ENCODE data around the gene MAS1. TPM values are rescaled to one million over a fixed set of nuclear protein-coding genes. Genes with fewer than 3 reads are reported as not detected.

The MAS1 gene
- total and polyA plus RNA-seq, 10 of the 15 experiments (the other 5 are each of a cell fraction or from before 2014, with no cell fraction given): under 0.01 to 0.08 TPM; not detected in 8

DNA sequence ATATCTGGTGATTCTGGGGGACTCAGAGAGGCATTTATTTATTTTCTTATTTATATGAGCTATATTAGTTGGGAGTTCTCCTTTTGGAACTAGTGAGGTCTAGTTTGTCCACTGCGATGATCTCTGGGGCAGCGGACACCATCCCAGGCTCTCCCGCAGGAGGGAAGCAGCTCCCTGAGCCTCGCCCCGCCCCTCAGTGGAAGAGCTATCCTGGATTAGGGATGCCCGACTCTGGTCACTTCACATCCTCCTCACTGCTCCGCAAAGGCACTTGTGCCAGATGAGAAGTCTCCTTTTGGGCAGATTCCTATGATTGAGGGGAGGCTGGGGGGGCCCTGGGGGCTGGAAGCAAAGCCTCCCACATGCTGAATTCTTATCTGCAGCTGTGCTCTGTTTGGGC lies 3.6 kb upstream of the MAS1 start:
- Histone ChIP-seq H3K36me3 (ENCODE audit: control insufficient read depth in 2 of 2, insufficient read depth in 2 of 2, low read length in 1 of 2) (no peaks in the 10 kb centered on the region), H2AFZ (ENCODE audit: control insufficient read depth, low read depth, low read length) (no peak overlapping the region), H3K9me3 (replicated peaks; ENCODE audit: control insufficient read depth, insufficient read depth, low read length) (no peaks in the 10 kb centered on the region), H3K4me1 (ENCODE audit: control insufficient read depth, insufficient read depth, low read length) (no peaks in the 10 kb centered on the region), H3K9ac (ENCODE audit: control insufficient read depth, insufficient read depth, low read length) (no peak overlapping the region), H3K27ac (ENCODE audit: control insufficient read depth, insufficient read depth) (no peak overlapping the region), H4K20me1 (ENCODE audit: control insufficient read depth, insufficient read depth) (no peaks in the 10 kb centered on the region), H3K4me3 (no peak overlapping the region), H3K4me2 (ENCODE audit: control insufficient read depth, insufficient read depth) (no peak overlapping the region), H3K79me2 (ENCODE audit: control insufficient read depth, insufficient read depth, low read length) (no peaks in the 10 kb centered on the region), H3K27me3 (replicated peaks in 1 of 2; ENCODE audit: control insufficient read depth in 2 of 2, insufficient read depth in 2 of 2, low read length in 1 of 2) (peaks cover 3 to 6% of the 10 kb centered on the region in 2 experiments; a peak in 3 of 4 replicates)
- ATAC-seq (no peak), DNase-seq (ENCODE audit: low read depth, low spot score) (no peak), FAIRE-seq (no peak)
- CTCF ChIA-PET: interaction anchor here (1.2 to 1.9 kb wide), 2 partner anchors 11 to 24 kb away, joined by 4 read pairs; no protein-coding TSS in a partner anchor
- no TSS peak for BruUV-seq (replicated peaks)
- RAD21 ChIA-PET (ENCODE audit: unreplicated experiment): no interaction called here
- TF ChIP-seq RELA (IDR thresholded peaks at IDR 0.05; ENCODE audit: borderline replicate concordance, partially characterized antibody) (no peak), ZNF217 (IDR thresholded peaks at IDR 0.05) (no peak), BCL11A (IDR thresholded peaks at IDR 0.05; ENCODE audit: low read depth, low read length) (no peak)
- WGBS (ENCODE audit: insufficient coverage, insufficient replicate concordance, low lambda C conversion rate, missing lambda C conversion rate): 63% methylated on average over 7 of the region's 7 CpGs
- POLR2A ChIA-PET: interaction anchor here (0.6 kb wide), 1 partner anchor 926 kb away, joined by 3 read pairs; no protein-coding TSS in a partner anchor
- intact Hi-C loops (cut with micrococcal nuclease; ENCODE audit: unreplicated experiment): no loop called here
- in situ Hi-C loops (cut with MboI): no loop called here
- SMC1A ChIA-PET (ENCODE audit: uncharacterized antibody, unreplicated experiment): interaction anchor here (1.2 to 1.5 kb wide), 3 partner anchors 15 to 43 kb away, joined by 3 to 5 read pairs (median 5); no protein-coding TSS in a partner anchor

GRCh38 chr6:159887761-159888160 lies 3.0 kb upstream of the MAS1 start:
- H3K4me3 ChIP-seq: no peak overlapping the region
- no peaks in the 10 kb centered on the region for H3K4me1 ChIP-seq (ENCODE audit: control insufficient read depth, insufficient read depth, low read length)
- no peaks in the 10 kb centered on the region for H3K79me2 ChIP-seq (ENCODE audit: control insufficient read depth, insufficient read depth, low read length)
- BruUV-seq (replicated peaks): no TSS peak
- in situ Hi-C loops (cut with MboI): no loop called here
- SMC1A ChIA-PET (ENCODE audit: uncharacterized antibody, unreplicated experiment): interaction anchor here (1.2 to 1.4 kb wide), 3 partner anchors 12 to 43 kb away, joined by 3 to 5 read pairs (median 3); no protein-coding TSS in a partner anchor
- no peak for TF ChIP-seq POLR2AphosphoS2 (IDR thresholded peaks at IDR 0.05; ENCODE audit: low read depth, low read length)
- no peak for TF ChIP-seq PML (IDR thresholded peaks at IDR 0.05; ENCODE audit: low read length)
- no peak for TF ChIP-seq RUNX3 (IDR thresholded peaks at IDR 0.05; ENCODE audit: low read length)
- no peak for TF ChIP-seq LARP7 (IDR thresholded peaks at IDR 0.05)
- TF ChIP-seq STAT1 (conservative IDR thresholded peaks at IDR 0.05): no peak
- TF ChIP-seq TBL1XR1 (IDR thresholded peaks at IDR 0.05; ENCODE audit: low read depth, low read length): no peak
- TF ChIP-seq NFYB (IDR thresholded peaks at IDR 0.05; ENCODE audit: insufficient read depth, low read depth, low read length): no peak
- no peak for TF ChIP-seq SREBF2 (IDR thresholded peaks at IDR 0.05; ENCODE audit: low read length)
- TF ChIP-seq SREBF1 (IDR thresholded peaks at IDR 0.05; ENCODE audit: low read length): no peak
- no peak for TF ChIP-seq ELK1 (IDR thresholded peaks at IDR 0.05; ENCODE audit: low read depth, low read length)
- no peak for TF ChIP-seq IRF5 (IDR thresholded peaks at IDR 0.05; ENCODE audit: borderline replicate concordance)
- TF ChIP-seq CHD1 (IDR thresholded peaks at IDR 0.05; ENCODE audit: low read depth, low read length): no peak
- TF ChIP-seq RFX5 (IDR thresholded peaks at IDR 0.05; ENCODE audit: low read depth, low read length): no peak
- no peak for TF ChIP-seq POLR2AphosphoS5 (IDR thresholded peaks at IDR 0.05; ENCODE audit: low read length)
- TF ChIP-seq RAD21 (IDR thresholded peaks at IDR 0.05; ENCODE audit: insufficient read depth, low read depth, low read length): no peak
- TF ChIP-seq HDGF (IDR thresholded peaks at IDR 0.05): no peak
- CTCF ChIA-PET: interaction anchor here (1.2 to 1.9 kb wide), 2 partner anchors 11 to 24 kb away, joined by 3 to 4 read pairs; no protein-coding TSS in a partner anchor
- H3K27ac ChIP-seq (ENCODE audit: control insufficient read depth, insufficient read depth): no peak overlapping the region
- POLR2A ChIA-PET: no interaction called here
- H3K9ac ChIP-seq (ENCODE audit: control insufficient read depth, insufficient read depth, low read length): no peak overlapping the region
- H3K4me2 ChIP-seq (ENCODE audit: control insufficient read depth, insufficient read depth): no peak overlapping the region
- no peak for DNase-seq (ENCODE audit: low read depth, low spot score)
- no peak overlapping the region for H2AFZ ChIP-seq (ENCODE audit: control insufficient read depth, low read depth, low read length)
- H3K9me3 ChIP-seq (replicated peaks; ENCODE audit: control insufficient read depth, insufficient read depth, low read length): no peaks in the 10 kb centered on the region
- no peak for ATAC-seq
- WGBS (ENCODE audit: insufficient coverage, insufficient replicate concordance, low lambda C conversion rate, missing lambda C conversion rate): 58% methylated on average over 6 of the region's 6 CpGs
- H4K20me1 ChIP-seq (ENCODE audit: control insufficient read depth, insufficient read depth): no peaks in the 10 kb centered on the region
- RAD21 ChIA-PET (ENCODE audit: unreplicated experiment): no interaction called here
- peaks cover 3 to 6% of the 10 kb centered on the region in 2 experiments for H3K27me3 ChIP-seq (replicated peaks in 1 of 2; ENCODE audit: control insufficient read depth in 2 of 2, insufficient read depth in 2 of 2, low read length in 1 of 2)
- intact Hi-C loops (cut with micrococcal nuclease; ENCODE audit: unreplicated experiment): no loop called here
- FAIRE-seq: no peak
- H3K36me3 ChIP-seq (ENCODE audit: control insufficient read depth in 2 of 2, insufficient read depth in 2 of 2, low read length in 1 of 2): no peaks in the 10 kb centered on the region

Data from GM12878 (cell line).